HCT116 (cell line): ENCODE results near the gene BTC. TPM values are rescaled to one million over a fixed set of nuclear protein-coding genes. Genes with fewer than 3 reads are reported as not detected.

Experiments used
- ATAC-seq: fragments of 200-7000 bp; cut with Tn5 transposase; 2 replicates; pipeline ENCODE4 v1.9.1; 2020; ENCODE audit warnings: mild to moderate bottlenecking, moderate library complexity
- BruUV-seq: library from RNA; stranded (reverse); fragments of 400-500 nt; replicated peaks from 2 replicates; lab custom pipeline; 2021; lab: Mats Ljungman, UMichigan
- CTCF ChIA-PET: fragments of 300-600 bp; sonication (Branson Sonifier 250); formaldehyde crosslinking; loops from one replicate; lab custom pipeline; 2021; ENCODE audit warnings: antibody characterized with exemption; lab: Charles Lee
- POLR2A ChIA-PET: fragments of 300-600, 350-600 bp; sonication (Branson Sonifier 250); formaldehyde crosslinking; loops from one replicate; lab custom pipeline; 2021; ENCODE audit warnings: antibody characterized with exemption; lab: Charles Lee
- RAD21 ChIA-PET, 2 experiments: fragments of 300-600 bp; sonication (Branson Sonifier 250); formaldehyde crosslinking; loops; one replicate each; lab custom pipeline; 2023; ENCODE audit warnings: low total read pairs in 2 of 2; ENCODE audit not compliant: uncharacterized antibody in 2 of 2, unreplicated experiment in 2 of 2, low non-redundant PET in 1 of 2; lab: Charles Lee
- DNase-seq: peaks from one replicate; pipeline ENCODE4 v3.0.0-alpha.2; 2010; ENCODE audit warnings: low read depth, low spot score
- H2AFZ ChIP-seq: fragments of 200-600 bp; shearing (Covaris generic), sonication (generic); 2 replicates; pipeline ENCODE4 v1.6.1; 2017; ENCODE audit warnings: low read depth, mixed run types, mixed read lengths, antibody characterized with exemption, low read length; ENCODE audit not compliant: poor library complexity, severe bottlenecking
- H3K27ac ChIP-seq: 2 replicates; pipeline ENCODE4 v1.5.1; 2012; ENCODE audit warnings: low read depth, low read length
- H3K27me3 ChIP-seq: fragments of 200-600 bp; sonication (generic); 2 replicates; pipeline ENCODE4 v1.6.1; 2016; ENCODE audit warnings: mixed run types, low read length, mixed read lengths; ENCODE audit not compliant: insufficient read depth
- H3K36me3 ChIP-seq, 2 experiments: fragments of 200-500 bp in 1 of 2; fragments of 200-600 bp in 1 of 2; sonication (Bioruptor generic) in 1 of 2; sonication (generic) in 1 of 2; 2 replicates each; pipeline versions ENCODE4 v1.5.1 to v1.6.1; 2014 to 2016; ENCODE audit warnings: low read length in 2 of 2, inconsistent platforms in 1 of 2, mixed read lengths in 1 of 2, mixed run types in 1 of 2; ENCODE audit not compliant: insufficient read depth in 2 of 2, control insufficient read depth in 1 of 2
- H3K4me1 ChIP-seq, 2 experiments: fragments of 200-600 bp in 1 of 2; sonication (generic) in 1 of 2; 2 replicates each; pipeline versions ENCODE4 v1.5.1 to v1.6.1; 2012 to 2017; ENCODE audit warnings: low read length in 2 of 2, inconsistent platforms in 1 of 2, mild to moderate bottlenecking in 1 of 2, mixed read lengths in 1 of 2, mixed run types in 1 of 2, moderate library complexity in 1 of 2; ENCODE audit not compliant: insufficient read depth in 2 of 2, control insufficient read depth in 1 of 2
- H3K4me2 ChIP-seq: fragments of 200-600 bp; sonication (generic); 2 replicates; pipeline ENCODE4 v1.6.1; 2017; ENCODE audit warnings: mixed run types, low read length, mixed read lengths
- H3K4me3 ChIP-seq, 2 experiments: fragments of 200-600 bp in 1 of 2; sonication (generic) in 1 of 2; replicated peaks in 1 of 2; 2 replicates each; pipeline ENCODE4 v1.5.1; 2011 to 2016; ENCODE audit warnings: low read length in 2 of 2, control low read depth in 1 of 2, low read depth in 1 of 2, mild to moderate bottlenecking in 1 of 2, mixed read lengths in 1 of 2, mixed run types in 1 of 2
- H3K79me2 ChIP-seq: fragments of 200-600 bp; sonication (generic); 2 replicates; pipeline ENCODE4 v1.6.1; 2017; ENCODE audit warnings: mild to moderate bottlenecking, mixed run types, low read length, moderate library complexity, mixed read lengths; ENCODE audit not compliant: insufficient read depth
- H3K9ac ChIP-seq: fragments of 200-600 bp; sonication (generic); 2 replicates; pipeline ENCODE4 v1.6.1; 2016; ENCODE audit warnings: low read length, mixed read lengths
- H3K9me2 ChIP-seq: fragments of 200-600 bp; sonication (generic), shearing (Covaris generic); 2 replicates; pipeline ENCODE4 v1.6.1; 2017; ENCODE audit warnings: mixed run types, mild to moderate bottlenecking, moderate library complexity; ENCODE audit not compliant: insufficient read depth
- H3K9me3 ChIP-seq, 2 experiments: fragments of 200-500 bp in 1 of 2; fragments of 200-600 bp in 1 of 2; sonication (Bioruptor generic) in 1 of 2; sonication (generic) in 1 of 2; 2 replicates each; pipeline ENCODE4 v1.6.1; 2014 to 2017; ENCODE audit warnings: low read length in 2 of 2, mixed read lengths in 2 of 2, inconsistent platforms in 1 of 2, low read depth in 1 of 2, mild to moderate bottlenecking in 1 of 2, mixed run types in 1 of 2, moderate library complexity in 1 of 2; ENCODE audit not compliant: control insufficient read depth in 1 of 2, insufficient read depth in 1 of 2
- H4K20me1 ChIP-seq: fragments of 200-600 bp; sonication (generic), shearing (Covaris generic); 2 replicates; pipeline ENCODE4 v1.6.1; 2017; ENCODE audit warnings: mixed run types, mild to moderate bottlenecking, moderate library complexity; ENCODE audit not compliant: insufficient read depth
- EGR1 ChIP-seq: IDR thresholded peaks from 2 replicates; pipeline ENCODE4 v1.6.1; 2012; ENCODE audit warnings: low read depth
- ELF1 ChIP-seq: IDR thresholded peaks from 2 replicates; pipeline ENCODE4 v1.6.1; 2012; ENCODE audit warnings: low read depth, borderline replicate concordance
- EZH2 ChIP-seq: fragments of 200-600 bp; sonication (generic); IDR thresholded peaks from 2 replicates; pipeline ENCODE4 v1.6.1; 2017; ENCODE audit warnings: antibody characterized with exemption, mixed run types
- EZH2phosphoT487 ChIP-seq: fragments of 200-600 bp; IDR thresholded peaks from 2 replicates; pipeline ENCODE4 v1.6.1; 2018; ENCODE audit warnings: antibody characterized with exemption, borderline replicate concordance
- FOSL1 ChIP-seq: IDR thresholded peaks from 2 replicates; pipeline ENCODE4 v1.6.1; 2012; ENCODE audit warnings: low read depth
- POLR2A ChIP-seq: IDR thresholded peaks from 2 replicates; pipeline ENCODE4 v1.7.0; 2011; ENCODE audit warnings: borderline replicate concordance; ENCODE audit not compliant: insufficient read depth, insufficient read length; ENCODE audit errors: extremely low read depth
- RAD21 ChIP-seq: IDR thresholded peaks from 2 replicates; pipeline ENCODE4 v1.6.1; 2012; ENCODE audit warnings: low read depth, mild to moderate bottlenecking
- SIN3A ChIP-seq: IDR thresholded peaks from 2 replicates; pipeline ENCODE4 v1.6.1; 2012; ENCODE audit warnings: low read depth
- SP1 ChIP-seq: IDR thresholded peaks from 2 replicates; pipeline ENCODE4 v1.6.1; 2012; ENCODE audit warnings: low read depth
- SRF ChIP-seq: IDR thresholded peaks from 2 replicates; pipeline ENCODE4 v1.6.1; 2012; ENCODE audit warnings: low read depth
- TCF7L2 ChIP-seq: IDR thresholded peaks from 2 replicates; pipeline ENCODE4 v1.7.0; 2011; ENCODE audit warnings: borderline replicate concordance, inconsistent platforms; ENCODE audit not compliant: insufficient read depth, insufficient read length; ENCODE audit errors: extremely low read depth
- YY1 ChIP-seq: IDR thresholded peaks from 2 replicates; pipeline ENCODE4 v1.6.1; 2011; ENCODE audit warnings: low read length, low read depth, moderate library complexity, mild to moderate bottlenecking; ENCODE audit not compliant: insufficient replicate concordance; ENCODE audit errors: extremely low read depth
- ZFX ChIP-seq: fragments of 450-650 bp; IDR thresholded peaks from 2 replicates; pipeline ENCODE4 v1.6.1; 2017
- ZNF274 ChIP-seq: fragments of 200-500 bp; sonication (Bioruptor generic); IDR thresholded peaks from 2 replicates; pipeline ENCODE4 v1.6.1; 2014; ENCODE audit warnings: mild to moderate bottlenecking, low read depth, low read length, inconsistent platforms
- intact Hi-C: fragments of 100-400 bp; cut with micrococcal nuclease; formaldehyde crosslinking; loops from 2 replicates; pipeline ENCODE4 v1.10.0; 2022
- total RNA-seq: library from RNA; stranded (reverse); gene quantifications from one replicate; pipeline ENCODE4 v1.2.1, GENCODE V29; 2021; ENCODE audit not compliant: unreplicated experiment
- TF ChIP-seq, protein P1 (sequence below): IDR thresholded peaks from 2 replicates; pipeline ENCODE4 v1.6.1; 2012
- TF ChIP-seq, protein P2 (sequence below), 3 experiments: fragments of 200-600 bp in 1 of 3; sonication (generic) in 1 of 3; IDR thresholded peaks in 2 of 3; conservative IDR thresholded peaks in 1 of 3; 2 replicates each; pipeline ENCODE4 v1.5.1; 2012 to 2017; ENCODE audit warnings: low read depth in 2 of 3, low read length in 2 of 3, antibody characterized with exemption in 1 of 3, borderline replicate concordance in 1 of 3, control low read depth in 1 of 3, mild to moderate bottlenecking in 1 of 3, mixed read lengths in 1 of 3, mixed run types in 1 of 3, moderate library complexity in 1 of 3; ENCODE audit not compliant: insufficient read depth in 1 of 3
- TF ChIP-seq, protein P3 (sequence below): IDR thresholded peaks from 2 replicates; pipeline ENCODE4 v1.6.1; 2012; ENCODE audit warnings: low read depth
- TF ChIP-seq, protein P4 (sequence below): IDR thresholded peaks from 2 replicates; pipeline ENCODE4 v1.6.1; 2012
- TF ChIP-seq, protein P5 (sequence below): IDR thresholded peaks from 2 replicates; pipeline ENCODE4 v1.6.1; 2011; ENCODE audit warnings: mild to moderate bottlenecking, low read length, moderate library complexity; ENCODE audit not compliant: insufficient replicate concordance; ENCODE audit errors: extremely low read depth

Gene BTC
- total RNA-seq, 1 experiment from 2014 or later = 4.5 TPM

DNA sequence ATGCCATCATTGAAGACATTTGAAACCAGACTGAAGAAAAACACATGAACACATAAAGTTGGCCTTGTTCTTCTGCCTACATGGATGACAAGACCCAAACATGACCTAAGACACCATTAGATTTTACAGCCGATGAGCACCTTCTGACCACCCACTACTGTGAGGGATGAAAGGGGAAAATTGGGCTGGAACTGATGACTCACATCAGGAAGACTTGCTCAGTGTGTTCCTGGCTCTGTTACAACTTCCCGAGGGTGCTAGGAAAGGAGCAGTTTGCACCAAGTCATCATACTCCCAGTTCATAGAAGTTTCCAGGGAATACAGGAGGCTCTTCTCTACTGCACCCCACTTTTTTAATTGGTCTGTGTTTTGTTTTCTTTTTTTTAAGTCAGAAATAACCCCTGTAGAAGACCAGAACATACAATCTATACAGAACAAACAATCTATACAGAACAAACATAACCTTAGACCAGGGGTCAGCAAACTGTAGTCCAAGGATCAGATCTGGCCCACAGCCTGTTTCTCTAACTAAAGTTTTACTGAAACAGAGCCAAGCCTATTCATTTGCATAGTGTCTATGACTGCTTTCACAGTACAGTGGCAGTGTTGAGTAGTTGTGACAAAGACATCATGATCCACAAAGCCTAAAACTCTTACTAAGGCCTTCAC is 25.3 kb downstream of the BTC start:
- CTCF ChIA-PET = no interaction called here
- Histone ChIP-seq H3K9me2 (no peaks in the 10 kb centered on the region), H3K79me2 (no peaks in the 10 kb centered on the region), H3K36me3 (no peaks in the 10 kb centered on the region), H3K27me3 (no peaks in the 10 kb centered on the region), H3K4me1 (peaks cover 22 to 33% of the 10 kb centered on the region in 2 experiments), H4K20me1 (no peaks in the 10 kb centered on the region), H3K27ac (peak overlapping the region; percentile 66), H3K9me3 (no peaks in the 10 kb centered on the region), H2AFZ (peak overlapping the region; percentile 91), H3K4me2 (peak overlapping the region; percentile 59), H3K4me3 (peak overlapping the region in 1 of 2 experiments; percentile 3; a peak in 1 of 4 replicates), H3K9ac (peak overlapping the region; percentile 19)
- DNase-seq (peak; percentile 92), ATAC-seq (peak; percentile 92)
- RAD21 ChIA-PET = no interaction called here
- BruUV-seq = no TSS peak
- POLR2A ChIA-PET = no interaction called here
- intact Hi-C loops = no loop called here
- peak; percentile 88 for TF ChIP-seq SP1
- TF ChIP-seq POLR2A = no peak
- TF ChIP-seq EZH2 = no peak
- no peak for TF ChIP-seq EZH2phosphoT487
- no peak for TF ChIP-seq YY1
- peak; percentile 60; the same call in 1 of the 2 replicates for TF ChIP-seq SIN3A
- TF ChIP-seq, protein P1, sequence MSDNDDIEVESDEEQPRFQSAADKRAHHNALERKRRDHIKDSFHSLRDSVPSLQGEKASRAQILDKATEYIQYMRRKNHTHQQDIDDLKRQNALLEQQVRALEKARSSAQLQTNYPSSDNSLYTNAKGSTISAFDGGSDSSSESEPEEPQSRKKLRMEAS = peak; percentile 61
- peak; percentile 68 for TF ChIP-seq EGR1
- no peak for TF ChIP-seq RAD21
- TF ChIP-seq, protein P2, sequence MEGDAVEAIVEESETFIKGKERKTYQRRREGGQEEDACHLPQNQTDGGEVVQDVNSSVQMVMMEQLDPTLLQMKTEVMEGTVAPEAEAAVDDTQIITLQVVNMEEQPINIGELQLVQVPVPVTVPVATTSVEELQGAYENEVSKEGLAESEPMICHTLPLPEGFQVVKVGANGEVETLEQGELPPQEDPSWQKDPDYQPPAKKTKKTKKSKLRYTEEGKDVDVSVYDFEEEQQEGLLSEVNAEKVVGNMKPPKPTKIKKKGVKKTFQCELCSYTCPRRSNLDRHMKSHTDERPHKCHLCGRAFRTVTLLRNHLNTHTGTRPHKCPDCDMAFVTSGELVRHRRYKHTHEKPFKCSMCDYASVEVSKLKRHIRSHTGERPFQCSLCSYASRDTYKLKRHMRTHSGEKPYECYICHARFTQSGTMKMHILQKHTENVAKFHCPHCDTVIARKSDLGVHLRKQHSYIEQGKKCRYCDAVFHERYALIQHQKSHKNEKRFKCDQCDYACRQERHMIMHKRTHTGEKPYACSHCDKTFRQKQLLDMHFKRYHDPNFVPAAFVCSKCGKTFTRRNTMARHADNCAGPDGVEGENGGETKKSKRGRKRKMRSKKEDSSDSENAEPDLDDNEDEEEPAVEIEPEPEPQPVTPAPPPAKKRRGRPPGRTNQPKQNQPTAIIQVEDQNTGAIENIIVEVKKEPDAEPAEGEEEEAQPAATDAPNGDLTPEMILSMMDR (IDR thresholded peaks at IDR 0.05 in 2 of 3, conservative IDR thresholded peaks at IDR 0.05 in 1 of 3; ENCODE audit: borderline replicate concordance in 1 of 3, insufficient read depth in 1 of 3, low read depth in 2 of 3, low read length in 2 of 3) = 0 out of 6 replicates have a peak, but pooled peaks of 1 of the 3 experiments have one; percentile 18
- TF ChIP-seq FOSL1 = peak; percentile 93
- 0 out of 2 replicates have a peak, but pooled peaks have one; percentile 9 for TF ChIP-seq ZFX
- no peak; the same call in 1 of the 2 replicates for TF ChIP-seq ELF1
- TF ChIP-seq TCF7L2 = peak; percentile 93
- TF ChIP-seq, protein P3, sequence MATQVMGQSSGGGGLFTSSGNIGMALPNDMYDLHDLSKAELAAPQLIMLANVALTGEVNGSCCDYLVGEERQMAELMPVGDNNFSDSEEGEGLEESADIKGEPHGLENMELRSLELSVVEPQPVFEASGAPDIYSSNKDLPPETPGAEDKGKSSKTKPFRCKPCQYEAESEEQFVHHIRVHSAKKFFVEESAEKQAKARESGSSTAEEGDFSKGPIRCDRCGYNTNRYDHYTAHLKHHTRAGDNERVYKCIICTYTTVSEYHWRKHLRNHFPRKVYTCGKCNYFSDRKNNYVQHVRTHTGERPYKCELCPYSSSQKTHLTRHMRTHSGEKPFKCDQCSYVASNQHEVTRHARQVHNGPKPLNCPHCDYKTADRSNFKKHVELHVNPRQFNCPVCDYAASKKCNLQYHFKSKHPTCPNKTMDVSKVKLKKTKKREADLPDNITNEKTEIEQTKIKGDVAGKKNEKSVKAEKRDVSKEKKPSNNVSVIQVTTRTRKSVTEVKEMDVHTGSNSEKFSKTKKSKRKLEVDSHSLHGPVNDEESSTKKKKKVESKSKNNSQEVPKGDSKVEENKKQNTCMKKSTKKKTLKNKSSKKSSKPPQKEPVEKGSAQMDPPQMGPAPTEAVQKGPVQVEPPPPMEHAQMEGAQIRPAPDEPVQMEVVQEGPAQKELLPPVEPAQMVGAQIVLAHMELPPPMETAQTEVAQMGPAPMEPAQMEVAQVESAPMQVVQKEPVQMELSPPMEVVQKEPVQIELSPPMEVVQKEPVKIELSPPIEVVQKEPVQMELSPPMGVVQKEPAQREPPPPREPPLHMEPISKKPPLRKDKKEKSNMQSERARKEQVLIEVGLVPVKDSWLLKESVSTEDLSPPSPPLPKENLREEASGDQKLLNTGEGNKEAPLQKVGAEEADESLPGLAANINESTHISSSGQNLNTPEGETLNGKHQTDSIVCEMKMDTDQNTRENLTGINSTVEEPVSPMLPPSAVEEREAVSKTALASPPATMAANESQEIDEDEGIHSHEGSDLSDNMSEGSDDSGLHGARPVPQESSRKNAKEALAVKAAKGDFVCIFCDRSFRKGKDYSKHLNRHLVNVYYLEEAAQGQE = no peak
- TF ChIP-seq ZNF274 = no peak
- TF ChIP-seq, protein P4, sequence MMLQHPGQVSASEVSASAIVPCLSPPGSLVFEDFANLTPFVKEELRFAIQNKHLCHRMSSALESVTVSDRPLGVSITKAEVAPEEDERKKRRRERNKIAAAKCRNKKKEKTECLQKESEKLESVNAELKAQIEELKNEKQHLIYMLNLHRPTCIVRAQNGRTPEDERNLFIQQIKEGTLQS = peak; percentile 60
- TF ChIP-seq, protein P5, sequence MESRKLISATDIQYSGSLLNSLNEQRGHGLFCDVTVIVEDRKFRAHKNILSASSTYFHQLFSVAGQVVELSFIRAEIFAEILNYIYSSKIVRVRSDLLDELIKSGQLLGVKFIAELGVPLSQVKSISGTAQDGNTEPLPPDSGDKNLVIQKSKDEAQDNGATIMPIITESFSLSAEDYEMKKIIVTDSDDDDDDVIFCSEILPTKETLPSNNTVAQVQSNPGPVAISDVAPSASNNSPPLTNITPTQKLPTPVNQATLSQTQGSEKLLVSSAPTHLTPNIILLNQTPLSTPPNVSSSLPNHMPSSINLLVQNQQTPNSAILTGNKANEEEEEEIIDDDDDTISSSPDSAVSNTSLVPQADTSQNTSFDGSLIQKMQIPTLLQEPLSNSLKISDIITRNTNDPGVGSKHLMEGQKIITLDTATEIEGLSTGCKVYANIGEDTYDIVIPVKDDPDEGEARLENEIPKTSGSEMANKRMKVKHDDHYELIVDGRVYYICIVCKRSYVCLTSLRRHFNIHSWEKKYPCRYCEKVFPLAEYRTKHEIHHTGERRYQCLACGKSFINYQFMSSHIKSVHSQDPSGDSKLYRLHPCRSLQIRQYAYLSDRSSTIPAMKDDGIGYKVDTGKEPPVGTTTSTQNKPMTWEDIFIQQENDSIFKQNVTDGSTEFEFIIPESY = no peak
- TF ChIP-seq SRF = peak; percentile 60
